Measurements from ENCODE around the gene ATG14. TPM values are rescaled to one million over a fixed set of nuclear protein-coding genes. Genes with fewer than 3 reads are reported as not detected.

ATG14 gene
- total and polyA plus RNA-seq, 2 of the 8 experiments (the other 6 are each of a cell fraction or from before 2014, with no cell fraction given): 4.9 to 10.8 TPM

GRCh38 chr14:55441286-55441685, 29.7 kb upstream of the ATG14 start:
- H2BK20ac ChIP-seq (ENCODE audit: low read length): no peak overlapping the region
- H2BK15ac ChIP-seq (ENCODE audit: low read length): no peak overlapping the region
- H2BK120ac ChIP-seq (replicated peaks; ENCODE audit: low read depth, low read length): no peak overlapping the region
- H4K91ac ChIP-seq (replicated peaks; ENCODE audit: insufficient read length, low read length): no peak overlapping the region
- FAIRE-seq: no peak
- POLR2A ChIA-PET (ENCODE audit: partially characterized antibody): no interaction called here
- no peak overlapping the region for H3K4me3 ChIP-seq (ENCODE audit: extremely low read depth in 1 of 4, insufficient read depth in 2 of 4, low read depth in 3 of 4, low read length in 4 of 4)
- no peak overlapping the region for H3K27ac ChIP-seq (ENCODE audit: low read depth, low read length)
- no peak overlapping the region for H4K8ac ChIP-seq (ENCODE audit: extremely low read depth, insufficient read depth, low read length)
- H3K23ac ChIP-seq (ENCODE audit: insufficient read length): no peak overlapping the region
- H3K18ac ChIP-seq (ENCODE audit: extremely low read depth, low read length): no peak overlapping the region
- H3K23me2 ChIP-seq (ENCODE audit: low read depth, low read length): no peaks in the 10 kb centered on the region
- no peak for TF ChIP-seq TBP (IDR thresholded peaks at IDR 0.05; ENCODE audit: low read depth, low read length)
- H3K4me2 ChIP-seq (ENCODE audit: insufficient read depth in 1 of 2, low read depth in 2 of 2, low read length in 2 of 2): no peak overlapping the region; a peak in 1 of 4 replicates
- H3K56ac ChIP-seq (replicated peaks; ENCODE audit: insufficient read length, low read depth, low read length): no peak overlapping the region
- no peak overlapping the region for H2AK5ac ChIP-seq (ENCODE audit: low read depth, low read length)
- H2BK12ac ChIP-seq (ENCODE audit: low read depth, low read length): no peak overlapping the region
- no peak overlapping the region for H3K4ac ChIP-seq (replicated peaks; ENCODE audit: insufficient read length, low read depth, low read length)
- H3K27me3 ChIP-seq (replicated peaks in 1 of 4; ENCODE audit: control insufficient read depth in 3 of 4, extremely low read depth in 1 of 4, insufficient read depth in 3 of 4, low read length in 3 of 4): no peaks in the 10 kb centered on the region
- WGBS, 2 experiments (ENCODE audit: extremely low coverage in 1 of 2, insufficient coverage in 1 of 2, insufficient read length in 1 of 2, insufficient replicate concordance in 2 of 2, low coverage in 1 of 2, low lambda C conversion rate in 2 of 2, missing lambda C conversion rate in 1 of 2): 92% methylated on average over 7 of the region's 9 CpGs; no CpG with 5 or more reads in 1 of the 2 experiments
- no peak overlapping the region for H4K5ac ChIP-seq (ENCODE audit: insufficient read length, low read depth, low read length)
- H3K9ac ChIP-seq (replicated peaks in 1 of 4; ENCODE audit: extremely low read depth in 1 of 4, low read depth in 3 of 4, low read length in 3 of 4): no peak overlapping the region
- no peak overlapping the region for H2BK5ac ChIP-seq (ENCODE audit: low read depth, low read length)
- H4K20me1 ChIP-seq (replicated peaks in 1 of 2; ENCODE audit: control insufficient read depth in 1 of 2, insufficient read depth in 2 of 2, low read length in 2 of 2): no peaks in the 10 kb centered on the region
- H3K9me3 ChIP-seq (ENCODE audit: insufficient read depth in 2 of 2, low read depth in 1 of 2, low read length in 1 of 2): no peaks in the 10 kb centered on the region
- H3K36me3 ChIP-seq (ENCODE audit: control insufficient read depth in 2 of 4, insufficient read depth in 4 of 4, low read length in 3 of 4): no peaks in the 10 kb centered on the region
- H3K4me1 ChIP-seq (replicated peaks in 1 of 4; ENCODE audit: control insufficient read depth in 3 of 4, insufficient read depth in 4 of 4, low read length in 3 of 4): no peaks in the 10 kb centered on the region; a peak in 1 of 7 replicates
- no peaks in the 10 kb centered on the region for H3K79me1 ChIP-seq (ENCODE audit: low read depth, low read length)
- CTCF ChIA-PET (ENCODE audit: partially characterized antibody): interaction anchor here (0.7 to 3.5 kb wide), 10 partner anchors 10 to 916 kb away, joined by 3 to 21 read pairs (median 4); no protein-coding TSS in a partner anchor
- no peak overlapping the region for H3K14ac ChIP-seq (ENCODE audit: insufficient read length)
- no peak for DNase-seq (ENCODE audit: low read depth in 1 of 2, low spot score in 2 of 2)
- no peak overlapping the region for H2AFZ ChIP-seq (ENCODE audit: low read length)
- no peaks in the 10 kb centered on the region for H3K79me2 ChIP-seq (ENCODE audit: control insufficient read depth in 1 of 2, insufficient read depth in 2 of 2, low read length in 2 of 2)

All from H1 (cell line).